Gastroesophageal sphincter (tissue), 4 donors: ENCODE measurements around the gene HLA-B. TPM values are rescaled to one million over a fixed set of nuclear protein-coding genes. Genes with fewer than 3 reads are reported as not detected.
"Not testable (repeated sequence)": the region's sequence is repeated elsewhere in the genome, so short reads cannot be mapped to it uniquely, and the experiment has no call there.

Source experiments
- ATAC-seq: fragments of 150-250 bp; one replicate; pipeline ENCODE4 v1.9.1; 2016; ENCODE audit warnings: mild to moderate bottlenecking, moderate library complexity
- H3K27ac ChIP-seq, 4 donors: fragments of 200-600 bp; sonication (generic) in 3 of 4; 1 replicate in 3 of 4; 2 replicates in 1 of 4; pipeline ENCODE4 v1.5.1; 2016 to 2019
- H3K27me3 ChIP-seq: fragments of 200-600 bp; sonication (generic); one replicate; pipeline ENCODE4 v1.5.1; 2019
- H3K36me3 ChIP-seq, 2 donors: fragments of 200-600 bp; sonication (generic); one replicate each; pipeline ENCODE4 v1.5.1; 2019; ENCODE audit warnings: control low read depth in 1 of 2
- H3K4me1 ChIP-seq, 3 donors: fragments of 200-600 bp; sonication (generic); 1 replicate in 2 of 3; 2 replicates in 1 of 3; pipeline ENCODE4 v1.5.1; 2016 to 2019; ENCODE audit warnings: control low read depth in 2 of 3
- H3K4me3 ChIP-seq, 2 donors: fragments of 200-600 bp; sonication (generic); one replicate each; pipeline ENCODE4 v1.5.1; 2019; ENCODE audit warnings: mild to moderate bottlenecking in 1 of 2, moderate library complexity in 1 of 2
- H3K9me3 ChIP-seq, 3 donors: fragments of 200-600 bp; sonication (generic); one replicate each; pipeline ENCODE4 v1.5.1; 2017 to 2019; ENCODE audit warnings: control low read depth in 2 of 3
- EP300 ChIP-seq: sonication (generic); formaldehyde crosslinking; IDR thresholded peaks from one replicate; pipeline ENCODE4 v1.6.1; 2017; ENCODE audit warnings: antibody characterized with exemption, mild to moderate bottlenecking
- POLR2A ChIP-seq, 2 donors: fragments of 450-650 bp; IDR thresholded peaks; one replicate each; pipeline ENCODE4 v1.6.1; 2017; ENCODE audit warnings: antibody characterized with exemption in 2 of 2, mild to moderate bottlenecking in 2 of 2, moderate library complexity in 1 of 2
- POLR2AphosphoS5 ChIP-seq: sonication (generic); formaldehyde crosslinking; IDR thresholded peaks from one replicate; pipeline ENCODE4 v1.6.1; 2017; ENCODE audit warnings: antibody characterized with exemption
- WGBS, 2 donors: methylation state at CpG; one replicate each; pipeline ENCODE4 v1.1.5; 2018; ENCODE audit warnings: low coverage in 1 of 2; 5-methylcytosine and 5-hydroxymethylcytosine counted together
- total RNA-seq, 4 donors: library from RNA; depleted of rRNA; stranded (reverse); fragments of >200 nt; gene quantifications; one replicate each; pipeline ENCODE4 v1.1.0, GENCODE V29; 2016
- TF ChIP-seq, protein P1 (sequence below), 4 experiments: fragments of 200-600 bp in 2 of 4; fragments of 450-650 bp in 2 of 4; sonication (generic) in 1 of 4; IDR thresholded peaks; one replicate each; pipeline ENCODE4 v1.5.1; 2017 to 2019; ENCODE audit warnings: antibody characterized with exemption in 4 of 4, mild to moderate bottlenecking in 2 of 4, moderate library complexity in 2 of 4

Gene HLA-B
- total RNA-seq, 4 donors from 2014 or later = 299 to 991 (median 620) TPM

DNA sequence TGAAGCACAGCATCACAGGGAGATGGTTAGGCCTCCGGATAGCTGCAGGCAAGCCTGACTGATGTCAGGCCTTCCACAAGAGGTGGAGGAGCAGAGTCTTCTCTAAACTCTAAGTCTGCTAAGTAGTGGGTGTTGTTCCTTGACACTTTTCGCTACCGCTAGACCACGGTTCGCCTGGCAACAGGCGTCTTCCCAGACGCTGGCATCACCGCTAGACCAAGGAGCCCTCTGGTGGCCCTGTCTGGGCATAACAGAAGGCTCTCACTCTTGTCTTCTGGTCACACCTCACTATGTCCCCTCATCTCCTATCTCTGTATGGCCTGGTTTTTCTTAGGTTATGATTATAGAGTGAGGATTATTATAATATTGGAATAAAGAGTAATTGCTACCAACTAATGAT, 17.1 kb upstream of the HLA-B start:
- not testable (repeated sequence) for H3K9me3 ChIP-seq, H3K4me1 ChIP-seq, H3K4me3 ChIP-seq, ATAC-seq, H3K36me3 ChIP-seq, H3K27ac ChIP-seq
- TF ChIP-seq, protein P1, sequence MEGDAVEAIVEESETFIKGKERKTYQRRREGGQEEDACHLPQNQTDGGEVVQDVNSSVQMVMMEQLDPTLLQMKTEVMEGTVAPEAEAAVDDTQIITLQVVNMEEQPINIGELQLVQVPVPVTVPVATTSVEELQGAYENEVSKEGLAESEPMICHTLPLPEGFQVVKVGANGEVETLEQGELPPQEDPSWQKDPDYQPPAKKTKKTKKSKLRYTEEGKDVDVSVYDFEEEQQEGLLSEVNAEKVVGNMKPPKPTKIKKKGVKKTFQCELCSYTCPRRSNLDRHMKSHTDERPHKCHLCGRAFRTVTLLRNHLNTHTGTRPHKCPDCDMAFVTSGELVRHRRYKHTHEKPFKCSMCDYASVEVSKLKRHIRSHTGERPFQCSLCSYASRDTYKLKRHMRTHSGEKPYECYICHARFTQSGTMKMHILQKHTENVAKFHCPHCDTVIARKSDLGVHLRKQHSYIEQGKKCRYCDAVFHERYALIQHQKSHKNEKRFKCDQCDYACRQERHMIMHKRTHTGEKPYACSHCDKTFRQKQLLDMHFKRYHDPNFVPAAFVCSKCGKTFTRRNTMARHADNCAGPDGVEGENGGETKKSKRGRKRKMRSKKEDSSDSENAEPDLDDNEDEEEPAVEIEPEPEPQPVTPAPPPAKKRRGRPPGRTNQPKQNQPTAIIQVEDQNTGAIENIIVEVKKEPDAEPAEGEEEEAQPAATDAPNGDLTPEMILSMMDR (IDR thresholded peaks at IDR 0.05) = peak in 1 of 4 experiments; percentile 29
- peaks cover 48% of the 10 kb centered on the region for H3K27me3 ChIP-seq
- WGBS, 2 donors = no CpG with 5 or more reads among the region's 8 CpGs

DNA sequence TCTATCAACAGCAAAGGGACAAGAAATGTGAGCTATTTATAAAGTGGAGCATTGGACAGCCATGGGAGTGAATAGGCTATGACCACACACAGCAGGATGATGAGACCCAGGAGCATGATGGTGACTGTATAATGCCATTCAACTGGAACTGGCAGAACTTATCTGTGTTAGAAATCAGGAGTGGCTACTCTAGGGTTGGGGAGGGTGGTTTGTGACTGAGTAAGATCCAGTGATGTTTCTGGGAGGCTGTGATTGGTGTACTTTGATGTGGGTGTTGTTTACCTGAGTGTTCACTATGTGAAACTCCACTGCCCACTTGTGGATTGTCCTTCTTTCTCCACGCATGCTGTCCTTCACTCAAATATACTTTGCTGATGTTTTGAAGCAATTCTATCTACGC, 11.5 kb upstream of the HLA-B start:
- H3K4me1 ChIP-seq = peaks cover 0 to 9% (median 0%) of the 10 kb centered on the region in 3 donors
- no peak overlapping the region for H3K4me3 ChIP-seq
- H3K27ac ChIP-seq = no peak overlapping the region
- no peak for ATAC-seq
- H3K9me3 ChIP-seq = peaks cover 0 to 8% (median 0%) of the 10 kb centered on the region in 3 donors
- 64 to 86% methylated on average over 1 to 2 of the region's 2 CpGs for WGBS, 2 donors
- H3K27me3 ChIP-seq = peaks cover 45% of the 10 kb centered on the region
- TF ChIP-seq POLR2AphosphoS5 = no peak
- TF ChIP-seq EP300 = no peak
- TF ChIP-seq, protein P1 (IDR thresholded peaks at IDR 0.05) = no peak
- no peak for TF ChIP-seq POLR2A (IDR thresholded peaks at IDR 0.05)
- no peaks in the 10 kb centered on the region for H3K36me3 ChIP-seq

DNA sequence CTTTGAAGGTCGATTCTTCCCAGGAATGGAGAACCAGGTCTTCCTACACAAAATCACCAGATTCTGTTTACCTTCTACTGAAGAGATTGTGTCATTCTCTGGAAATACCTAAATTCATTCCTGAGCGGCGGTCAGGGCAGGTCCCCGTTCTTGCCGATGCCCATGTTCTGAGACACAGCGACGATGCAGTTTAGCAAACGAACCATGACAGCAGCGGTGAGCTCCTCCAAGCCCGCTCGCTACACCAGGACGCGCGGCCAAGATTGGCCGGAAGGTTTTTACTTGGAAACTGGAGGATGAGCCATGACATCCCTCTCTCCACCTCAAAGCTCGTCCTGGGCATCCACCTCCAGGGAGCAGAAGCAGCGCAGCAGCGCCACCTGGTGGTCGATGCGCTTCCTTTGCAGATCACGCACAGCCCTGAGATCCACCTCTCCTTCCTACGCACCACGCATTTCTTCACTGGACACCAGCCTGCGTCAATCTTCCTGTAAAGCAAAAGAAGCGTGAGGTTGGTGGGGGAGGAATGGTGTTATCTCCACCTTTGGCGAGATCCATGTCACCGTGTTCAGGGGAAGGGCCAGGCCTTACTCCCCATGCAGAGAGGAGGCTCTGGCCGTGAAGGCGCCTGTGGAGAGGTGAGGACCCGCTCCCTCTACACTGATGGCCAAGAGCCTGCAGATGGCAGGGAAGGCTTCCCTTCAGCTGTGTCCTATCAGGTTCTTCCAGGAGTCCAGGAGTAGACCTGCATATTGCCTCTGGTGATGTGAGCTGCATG, 9.9 kb upstream of the HLA-B start:
- peak overlapping the region; percentile 29 to 37 for H3K4me3 ChIP-seq
- 0 to 3% methylated on average over 5 to 21 of the region's 30 CpGs for WGBS, 2 donors
- ATAC-seq = peak; percentile 99
- peak overlapping the region in 1 of 4 donors; percentile 29 for H3K27ac ChIP-seq
- H3K27me3 ChIP-seq = peaks cover 53% of the 10 kb centered on the region
- no peaks in the 10 kb centered on the region for H3K36me3 ChIP-seq
- peaks cover 0 to 9% (median 0%) of the 10 kb centered on the region in 3 donors for H3K4me1 ChIP-seq
- no peak for TF ChIP-seq EP300
- TF ChIP-seq, protein P1 (IDR thresholded peaks at IDR 0.05) = peak; percentile 89 to 97 (median 94)
- H3K9me3 ChIP-seq = peaks cover 0 to 3% (median 0%) of the 10 kb centered on the region in 3 donors

DNA sequence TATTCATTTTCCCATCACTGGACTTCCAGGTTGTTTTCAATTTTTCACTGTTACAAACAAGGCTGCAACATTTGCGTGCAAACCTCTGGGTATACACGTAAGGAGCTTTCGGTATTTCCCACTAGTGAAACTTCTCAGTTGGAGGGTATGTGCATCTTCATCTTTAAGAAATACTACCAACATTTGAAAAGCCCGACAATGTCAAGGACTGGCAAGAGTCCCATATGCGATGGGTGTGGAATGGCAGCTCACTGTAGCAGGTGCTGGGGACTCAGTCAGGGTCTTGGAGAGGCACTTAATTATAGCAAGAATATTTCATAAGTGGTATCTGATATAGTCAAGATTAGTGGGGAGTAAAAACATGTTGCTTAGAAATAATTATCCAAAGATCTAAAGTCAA, 8.9 kb upstream of the HLA-B start:
- peaks cover 0 to 9% (median 0%) of the 10 kb centered on the region in 3 donors for H3K4me1 ChIP-seq
- ATAC-seq = no peak
- no peak overlapping the region for H3K27ac ChIP-seq
- no peaks in the 10 kb centered on the region for H3K36me3 ChIP-seq
- TF ChIP-seq, protein P1 (IDR thresholded peaks at IDR 0.05) = no peak
- TF ChIP-seq EP300 = no peak
- no peaks in the 10 kb centered on the region for H3K9me3 ChIP-seq
- 69 to 80% methylated on average over 1 to 5 of the region's 5 CpGs for WGBS, 2 donors
- peaks cover 53% of the 10 kb centered on the region for H3K27me3 ChIP-seq
- H3K4me3 ChIP-seq = no peak overlapping the region

DNA sequence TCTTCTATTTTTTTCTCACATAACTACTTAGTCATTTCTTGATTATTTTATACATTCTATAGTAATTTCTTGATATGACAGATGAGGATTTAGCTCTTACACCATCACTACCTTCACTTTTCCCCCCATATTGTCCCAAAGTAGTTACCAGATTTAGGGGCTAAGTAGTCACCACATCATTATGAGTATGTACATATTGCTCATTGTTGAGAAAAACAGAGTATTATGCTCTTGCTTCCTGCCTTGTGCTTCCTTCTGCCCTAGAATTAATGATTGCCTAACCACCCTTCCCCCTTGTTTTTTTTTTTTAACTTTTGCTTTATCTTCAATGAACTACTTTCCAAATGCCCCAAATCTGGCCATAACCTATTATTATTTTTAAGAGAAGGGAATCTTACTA, 6.8 kb upstream of the HLA-B start:
- Histone ChIP-seq H3K27ac (no peak overlapping the region), H3K27me3 (peaks cover 40% of the 10 kb centered on the region), H3K4me3 (no peak overlapping the region), H3K4me1 (peaks cover 0 to 9% (median 0%) of the 10 kb centered on the region in 3 donors), H3K36me3 (no peaks in the 10 kb centered on the region), H3K9me3 (no peaks in the 10 kb centered on the region)
- TF ChIP-seq, protein P1 (IDR thresholded peaks at IDR 0.05) = no peak
- TF ChIP-seq POLR2A (IDR thresholded peaks at IDR 0.05) (no peak), POLR2AphosphoS5 (no peak), EP300 (no peak)
- ATAC-seq = no peak
